Measurements from ENCODE around the gene HSPA1A.

- TF ChIP-seq CTCF (conservative IDR thresholded peaks at IDR 0.05; ENCODE audit: low read length) (no peak), EZH2phosphoT487 (IDR thresholded peaks at IDR 0.05; ENCODE audit: borderline replicate concordance, low read depth, low read length) (no peak)
Observed at GRCh38 chr6:31780507-31781243, 34.7 kb upstream of the HSPA1A start.

All from OCI-LY7 (cell line).